IMR-90 (cell line): ENCODE data around the gene CCSER2. TPM values are rescaled to one million over a fixed set of nuclear protein-coding genes. Genes with fewer than 3 reads are reported as not detected.

Experiments
- ATAC-seq: fragments of 200-7000 bp; cut with Tn5 transposase; 2 replicates; pipeline ENCODE4 v1.9.1; 2020; ENCODE audit warnings: low read depth, mild to moderate bottlenecking, moderate library complexity
- BruUV-seq: library from RNA; stranded (reverse); fragments of 400-500 nt; replicated peaks from 2 replicates; lab custom pipeline; 2021; lab: Mats Ljungman, UMichigan
- CTCF ChIA-PET: fragments of 300-600 bp; formaldehyde crosslinking; extraction: SDS; loops from one replicate; lab custom pipeline; 2021; ENCODE audit warnings: antibody characterized with exemption; lab: Yijun Ruan, JAX
- POLR2A ChIA-PET: fragments of 300-600 bp; sonication (Branson Sonifier 250); formaldehyde crosslinking; loops from one replicate; lab custom pipeline; 2022; ENCODE audit warnings: antibody characterized with exemption; ENCODE audit not compliant: unreplicated experiment; lab: Charles Lee
- DNase-seq: peaks from one replicate; pipeline ENCODE4 v3.0.0; 2013
- H2AFZ ChIP-seq: replicated peaks from 2 replicates; pipeline ENCODE3; 2013; ENCODE audit warnings: low read length, mild to moderate bottlenecking; ENCODE audit not compliant: poor library complexity
- H2AK5ac ChIP-seq: 2 replicates; pipeline ENCODE4 v1.6.1; 2013; ENCODE audit warnings: low read depth, low read length, inconsistent platforms
- H2AK9ac ChIP-seq: replicated peaks from 2 replicates; pipeline ENCODE3; 2013; ENCODE audit warnings: mild to moderate bottlenecking, low read depth, low read length, moderate library complexity; ENCODE audit not compliant: poor library complexity
- H2BK120ac ChIP-seq: 2 replicates; pipeline ENCODE4 v1.6.1; 2013; ENCODE audit warnings: low read depth, low read length, inconsistent platforms
- H2BK15ac ChIP-seq: 3 replicates; pipeline ENCODE4 v1.6.1; 2013; ENCODE audit warnings: low read depth, low read length, inconsistent platforms
- H2BK20ac ChIP-seq: 2 replicates; pipeline ENCODE4 v1.6.1; 2013; ENCODE audit warnings: low read depth, mild to moderate bottlenecking, inconsistent platforms, low read length, moderate library complexity
- H2BK5ac ChIP-seq: 2 replicates; pipeline ENCODE4 v1.6.1; 2013; ENCODE audit warnings: mild to moderate bottlenecking, low read depth, low read length, inconsistent platforms; ENCODE audit not compliant: poor library complexity, severe bottlenecking
- H3K14ac ChIP-seq: replicated peaks from 2 replicates; pipeline ENCODE4 v1.6.1; 2013; ENCODE audit warnings: low read depth, low read length, inconsistent platforms
- H3K18ac ChIP-seq: 2 replicates; pipeline ENCODE4 v1.6.1; 2013; ENCODE audit warnings: low read depth, low read length, control low read depth
- H3K23ac ChIP-seq: 2 replicates; pipeline ENCODE4 v1.6.1; 2013; ENCODE audit warnings: low read depth, low read length, inconsistent platforms
- H3K27ac ChIP-seq: 2 replicates; pipeline ENCODE4 v1.5.1; 2013; ENCODE audit warnings: mild to moderate bottlenecking, control low read depth, low read length; ENCODE audit not compliant: insufficient read depth
- H3K27me3 ChIP-seq: 2 replicates; pipeline ENCODE4 v1.6.1; 2013; ENCODE audit warnings: low read length; ENCODE audit not compliant: control insufficient read depth, insufficient read depth
- H3K36me3 ChIP-seq: 2 replicates; pipeline ENCODE4 v1.6.1; 2013; ENCODE audit warnings: low read length, mixed read lengths; ENCODE audit not compliant: control insufficient read depth, insufficient read depth
- H3K4ac ChIP-seq: 2 replicates; pipeline ENCODE4 v1.6.1; 2013; ENCODE audit warnings: low read depth, low read length, inconsistent platforms
- H3K4me1 ChIP-seq: 2 replicates; pipeline ENCODE4 v1.6.1; 2013; ENCODE audit warnings: low read length, mixed read lengths; ENCODE audit not compliant: control insufficient read depth, insufficient read depth
- H3K4me2 ChIP-seq: 2 replicates; pipeline ENCODE4 v1.6.1; 2013; ENCODE audit warnings: low read depth, mild to moderate bottlenecking, control low read depth, low read length, moderate library complexity
- H3K4me3 ChIP-seq: 2 replicates; pipeline ENCODE4 v1.5.1; 2013; ENCODE audit warnings: low read depth, mild to moderate bottlenecking, control low read depth, low read length, moderate library complexity; ENCODE audit not compliant: insufficient read depth
- H3K56ac ChIP-seq: 2 replicates; pipeline ENCODE4 v1.6.1; 2013; ENCODE audit warnings: low read length, inconsistent platforms; ENCODE audit not compliant: insufficient read depth; ENCODE audit errors: extremely low read depth
- H3K79me1 ChIP-seq, 2 experiments: 2 replicates each; pipeline ENCODE4 v1.6.1; 2013; ENCODE audit warnings: low read length in 2 of 2, inconsistent platforms in 1 of 2, low read depth in 1 of 2
- H3K9ac ChIP-seq: 2 replicates; pipeline ENCODE4 v1.6.1; 2013; ENCODE audit warnings: low read depth, low read length, control low read depth
- H3K9me1 ChIP-seq: 2 replicates; pipeline ENCODE4 v1.6.1; 2013; ENCODE audit warnings: low read length, inconsistent platforms; ENCODE audit not compliant: insufficient read depth
- H3K9me3 ChIP-seq: 2 replicates; pipeline ENCODE4 v1.6.1; 2013; ENCODE audit warnings: low read length; ENCODE audit not compliant: control insufficient read depth, insufficient read depth
- H4K20me1 ChIP-seq: 2 replicates; pipeline ENCODE4 v1.6.1; 2013; ENCODE audit warnings: low read length, inconsistent platforms; ENCODE audit not compliant: insufficient read depth
- H4K5ac ChIP-seq: 2 replicates; pipeline ENCODE4 v1.6.1; 2013; ENCODE audit warnings: mild to moderate bottlenecking, low read depth, low read length, control low read depth
- H4K8ac ChIP-seq, 2 experiments: 2 replicates each; pipeline ENCODE4 v1.6.1; 2013; ENCODE audit warnings: low read depth in 2 of 2, low read length in 2 of 2, control low read depth in 1 of 2, inconsistent platforms in 1 of 2
- H4K91ac ChIP-seq: 2 replicates; pipeline ENCODE4 v1.6.1; 2013; ENCODE audit warnings: low read depth, low read length, inconsistent platforms; ENCODE audit not compliant: insufficient read depth
- BHLHE40 ChIP-seq: fragments of 150-350 bp; IDR thresholded peaks from 2 replicates; pipeline ENCODE4 v1.6.1; 2016; ENCODE audit warnings: mild to moderate bottlenecking, low read depth, low read length
- CEBPB ChIP-seq: IDR thresholded peaks from 2 replicates; pipeline ENCODE4 v1.6.1; 2012; ENCODE audit warnings: low read depth, low read length, improper control_type of control experiment
- CHD1 ChIP-seq: IDR thresholded peaks from 2 replicates; pipeline ENCODE4 v1.6.1; 2012; ENCODE audit warnings: low read depth, low read length, improper control_type of control experiment
- FOS ChIP-seq: fragments of 150-350 bp; IDR thresholded peaks from 2 replicates; pipeline ENCODE4 v1.6.1; 2016; ENCODE audit warnings: low read depth, low read length
- MAFK ChIP-seq: IDR thresholded peaks from 2 replicates; pipeline ENCODE4 v1.6.1; 2012; ENCODE audit warnings: low read depth, low read length, improper control_type of control experiment
- MAZ ChIP-seq: IDR thresholded peaks from 2 replicates; pipeline ENCODE4 v1.6.1; 2012; ENCODE audit warnings: low read depth, mild to moderate bottlenecking, low read length, improper control_type of control experiment, moderate library complexity, borderline replicate concordance
- MXI1 ChIP-seq: IDR thresholded peaks from 2 replicates; pipeline ENCODE4 v1.6.1; 2012; ENCODE audit warnings: low read depth, mild to moderate bottlenecking, low read length, moderate library complexity, borderline replicate concordance
- POLR2A ChIP-seq: IDR thresholded peaks from 2 replicates; pipeline ENCODE4 v1.6.1; 2012; ENCODE audit warnings: mild to moderate bottlenecking, low read depth, low read length
- RAD21 ChIP-seq: IDR thresholded peaks from 2 replicates; pipeline ENCODE4 v1.6.1; 2012; ENCODE audit warnings: low read length, improper control_type of control experiment
- RCOR1 ChIP-seq: IDR thresholded peaks from 2 replicates; pipeline ENCODE4 v1.6.1; 2012; ENCODE audit warnings: mild to moderate bottlenecking, low read length, improper control_type of control experiment; ENCODE audit not compliant: insufficient replicate concordance
- RFX5 ChIP-seq: IDR thresholded peaks from 2 replicates; pipeline ENCODE4 v1.8.0; 2012; ENCODE audit warnings: low read depth, mild to moderate bottlenecking, low read length, moderate library complexity
- SMC3 ChIP-seq: fragments of 150-350 bp; IDR thresholded peaks from 2 replicates; pipeline ENCODE4 v1.6.1; 2016; ENCODE audit warnings: low read depth, mild to moderate bottlenecking, antibody characterized with exemption, low read length, moderate library complexity
- WGBS, 2 experiments: methylation state at CpG; one replicate each; pipeline versions ENCODE4 v1.1.5 to v1.1.7; 2013; ENCODE audit warnings: missing lambda C conversion rate in 2 of 2; ENCODE audit not compliant: insufficient read length in 1 of 2; ENCODE audit errors: extremely low coverage in 2 of 2; 5-methylcytosine and 5-hydroxymethylcytosine counted together
- dilution Hi-C: fragments of 300-500 bp; cut with HindIII; formaldehyde crosslinking; loops from one replicate; pipeline ENCODE4 v1.14.3; 2018; ENCODE audit warnings: low sequenced_read_pairs; ENCODE audit not compliant: unreplicated experiment
- in situ Hi-C: fragments of 300-500 bp; cut with MboI; formaldehyde crosslinking; loops from 3 replicates; pipeline ENCODE4 v1.14.3; 2019; ENCODE audit warnings: low sequenced_read_pairs, inconsistent platforms, mixed read lengths
- intact Hi-C: fragments of 100-400 bp; cut with micrococcal nuclease; formaldehyde crosslinking; loops from 2 replicates; pipeline ENCODE4 v1.10.0; 2022
- polyA plus RNA-seq, 3 experiments: library from polyadenylated mRNA; depleted of rRNA; stranded (reverse); fragments of >200 nt; gene quantifications; 2 replicates each; pipeline ENCODE4 v1.2.3, GENCODE V29; 2012; ENCODE audit warnings: low replicate concordance in 1 of 3
- total RNA-seq: library from RNA; depleted of rRNA; stranded (reverse); fragments of >200 nt; gene quantifications from 2 replicates; pipeline ENCODE4 v1.2.3, GENCODE V29; 2012
- TF ChIP-seq, protein P1 (sequence below): fragments of 150-350 bp; IDR thresholded peaks from 2 replicates; pipeline ENCODE4 v1.6.1; 2016; ENCODE audit warnings: low read depth, mild to moderate bottlenecking, low read length, moderate library complexity, borderline replicate concordance
- TF ChIP-seq, protein P2 (sequence below): conservative IDR thresholded peaks from 2 replicates; pipeline ENCODE4 v1.5.1; 2012; ENCODE audit warnings: mild to moderate bottlenecking, low read depth, low read length, improper control_type of control experiment
- TF ChIP-seq, protein P3 (sequence below): fragments of 150-350 bp; IDR thresholded peaks from 2 replicates; pipeline ENCODE4 v1.6.1; 2017; ENCODE audit warnings: mild to moderate bottlenecking, antibody characterized with exemption, low read length, low read depth

CCSER2 gene
- total and polyA plus RNA-seq, 2 of the 4 experiments (the other 2 are of a cell fraction), result 20.4 to 31.7 TPM

DNA sequence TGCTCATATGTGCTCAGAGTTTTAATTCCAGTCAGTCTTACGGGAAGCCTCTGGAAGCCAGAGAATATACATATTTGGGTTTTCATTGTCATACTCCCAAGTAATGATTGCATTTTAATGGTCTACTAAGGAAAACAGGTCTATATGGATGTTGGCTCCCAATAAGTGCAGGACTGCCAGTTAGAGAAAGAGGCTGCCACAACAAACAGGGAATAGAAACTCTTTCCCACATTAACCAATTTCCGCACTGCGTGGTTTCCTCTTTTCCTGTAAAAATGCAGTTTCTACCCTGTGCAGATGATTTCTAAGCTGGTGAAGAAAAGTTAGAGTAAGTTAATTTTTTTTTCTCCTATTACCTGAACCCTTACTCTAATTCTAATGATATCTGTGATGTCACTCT, 78.2 kb downstream of the CCSER2 start:
- Histone ChIP-seq H3K9ac (no peak overlapping the region), H4K91ac (no peak overlapping the region), H3K27me3 (no peaks in the 10 kb centered on the region), H3K36me3 (peaks cover 4% of the 10 kb centered on the region; the same call in 1 of the 2 replicates), H3K4me3 (no peak overlapping the region), H2AFZ (no peak overlapping the region), H4K5ac (no peak overlapping the region), H3K4ac (no peak overlapping the region), H3K4me1 (peaks cover 3% of the 10 kb centered on the region; the same call in 1 of the 2 replicates), H2BK20ac (no peak overlapping the region), H3K79me1 (peaks cover 27 to 52% of the 10 kb centered on the region in 2 experiments), H2BK120ac (no peak overlapping the region), H3K14ac (no peak overlapping the region), H2AK5ac (no peak overlapping the region), H2BK5ac (no peak overlapping the region), H3K18ac (no peak overlapping the region), H2BK15ac (no peak overlapping the region), H3K4me2 (no peak overlapping the region), H3K9me3 (no peaks in the 10 kb centered on the region), H2AK9ac (no peak overlapping the region), H3K23ac (no peak overlapping the region), H4K20me1 (peaks cover 3% of the 10 kb centered on the region; the same call in 1 of the 2 replicates), H3K27ac (no peak overlapping the region), H3K9me1 (0 out of 2 replicates have a peak, but pooled peaks cover 3% of the 10 kb centered on the region), H3K56ac (no peak overlapping the region), H4K8ac (no peak overlapping the region)
- dilution Hi-C loops, result no loop called here
- DNase-seq (no peak), ATAC-seq (no peak)
- TF ChIP-seq, protein P1, sequence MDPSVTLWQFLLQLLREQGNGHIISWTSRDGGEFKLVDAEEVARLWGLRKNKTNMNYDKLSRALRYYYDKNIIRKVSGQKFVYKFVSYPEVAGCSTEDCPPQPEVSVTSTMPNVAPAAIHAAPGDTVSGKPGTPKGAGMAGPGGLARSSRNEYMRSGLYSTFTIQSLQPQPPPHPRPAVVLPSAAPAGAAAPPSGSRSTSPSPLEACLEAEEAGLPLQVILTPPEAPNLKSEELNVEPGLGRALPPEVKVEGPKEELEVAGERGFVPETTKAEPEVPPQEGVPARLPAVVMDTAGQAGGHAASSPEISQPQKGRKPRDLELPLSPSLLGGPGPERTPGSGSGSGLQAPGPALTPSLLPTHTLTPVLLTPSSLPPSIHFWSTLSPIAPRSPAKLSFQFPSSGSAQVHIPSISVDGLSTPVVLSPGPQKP, result no peak
- no peak for TF ChIP-seq MAFK
- TF ChIP-seq, protein P2, sequence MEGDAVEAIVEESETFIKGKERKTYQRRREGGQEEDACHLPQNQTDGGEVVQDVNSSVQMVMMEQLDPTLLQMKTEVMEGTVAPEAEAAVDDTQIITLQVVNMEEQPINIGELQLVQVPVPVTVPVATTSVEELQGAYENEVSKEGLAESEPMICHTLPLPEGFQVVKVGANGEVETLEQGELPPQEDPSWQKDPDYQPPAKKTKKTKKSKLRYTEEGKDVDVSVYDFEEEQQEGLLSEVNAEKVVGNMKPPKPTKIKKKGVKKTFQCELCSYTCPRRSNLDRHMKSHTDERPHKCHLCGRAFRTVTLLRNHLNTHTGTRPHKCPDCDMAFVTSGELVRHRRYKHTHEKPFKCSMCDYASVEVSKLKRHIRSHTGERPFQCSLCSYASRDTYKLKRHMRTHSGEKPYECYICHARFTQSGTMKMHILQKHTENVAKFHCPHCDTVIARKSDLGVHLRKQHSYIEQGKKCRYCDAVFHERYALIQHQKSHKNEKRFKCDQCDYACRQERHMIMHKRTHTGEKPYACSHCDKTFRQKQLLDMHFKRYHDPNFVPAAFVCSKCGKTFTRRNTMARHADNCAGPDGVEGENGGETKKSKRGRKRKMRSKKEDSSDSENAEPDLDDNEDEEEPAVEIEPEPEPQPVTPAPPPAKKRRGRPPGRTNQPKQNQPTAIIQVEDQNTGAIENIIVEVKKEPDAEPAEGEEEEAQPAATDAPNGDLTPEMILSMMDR, result no peak
- no peak for TF ChIP-seq RFX5
- TF ChIP-seq CEBPB, result no peak
- TF ChIP-seq MXI1, result no peak
- TF ChIP-seq FOS, result no peak
- TF ChIP-seq MAZ, result no peak
- TF ChIP-seq SMC3, result no peak
- no peak for TF ChIP-seq RAD21
- TF ChIP-seq, protein P3, sequence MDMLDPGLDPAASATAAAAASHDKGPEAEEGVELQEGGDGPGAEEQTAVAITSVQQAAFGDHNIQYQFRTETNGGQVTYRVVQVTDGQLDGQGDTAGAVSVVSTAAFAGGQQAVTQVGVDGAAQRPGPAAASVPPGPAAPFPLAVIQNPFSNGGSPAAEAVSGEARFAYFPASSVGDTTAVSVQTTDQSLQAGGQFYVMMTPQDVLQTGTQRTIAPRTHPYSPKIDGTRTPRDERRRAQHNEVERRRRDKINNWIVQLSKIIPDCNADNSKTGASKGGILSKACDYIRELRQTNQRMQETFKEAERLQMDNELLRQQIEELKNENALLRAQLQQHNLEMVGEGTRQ, result no peak
- no peak for TF ChIP-seq POLR2A
- no peak for TF ChIP-seq BHLHE40
- TF ChIP-seq CHD1, result no peak
- TF ChIP-seq RCOR1, result no peak
- POLR2A ChIA-PET, result no interaction called here
- CTCF ChIA-PET, result interaction anchor here (0.7 kb wide), 1 partner anchor 12 kb away, joined by 3 read pairs; no protein-coding TSS in a partner anchor
- in situ Hi-C loops, result no loop called here
- no TSS peak for BruUV-seq
- intact Hi-C loops, result no loop called here
- no CpG with 5 or more reads among the region's 3 CpGs for WGBS, 2 experiments
